Activated CD8-positive, alpha-beta memory T cell treated with anti-CD3 and anti-CD28 coated beads, Interleukin-2, amount 50 U/mL, for 1 hour (primary cell): ENCODE data around the gene HHAT.

Experiments used
- DNase-seq: peaks from one replicate; pipeline ENCODE4 v3.0.0-alpha.2; 2020; ENCODE audit errors: extremely low read depth

Gene HHAT

DNA sequence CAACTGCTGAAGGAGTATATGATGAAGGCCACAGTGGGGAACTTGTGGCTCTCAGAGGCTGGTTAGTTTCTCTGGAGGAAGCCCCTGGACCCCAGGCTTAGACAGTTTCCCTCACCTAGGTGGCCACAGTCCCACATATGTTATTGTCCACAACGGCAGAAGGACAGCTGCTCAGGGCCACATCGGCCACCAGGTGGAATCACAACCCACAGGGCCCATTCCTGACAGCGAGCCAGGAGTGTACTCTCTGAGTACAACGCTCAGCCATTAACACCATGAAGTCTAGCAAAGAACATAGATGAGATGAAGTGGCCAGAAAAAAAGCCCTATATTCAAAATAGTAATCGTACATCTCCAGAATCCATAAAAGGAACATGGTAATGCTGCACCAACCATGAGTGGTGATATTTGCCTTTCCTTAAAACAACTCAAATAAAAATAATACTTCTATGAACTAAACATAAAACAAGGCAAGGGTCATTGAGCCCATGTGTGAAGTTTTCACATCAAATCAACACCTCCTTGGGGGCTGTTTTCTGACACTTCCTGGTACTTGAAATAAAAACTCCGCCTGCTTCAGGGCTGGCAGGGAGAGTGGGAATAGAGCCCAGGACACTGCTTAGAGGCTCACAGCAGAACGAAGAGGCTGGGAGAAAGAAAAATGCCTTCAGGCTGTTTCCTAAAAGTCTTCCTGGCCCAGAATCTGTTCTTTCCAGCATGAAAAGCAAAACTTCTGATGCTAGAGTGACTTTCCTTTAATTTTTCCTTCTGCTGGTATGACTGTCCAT lies 383.3 kb downstream of the HHAT start:
- no peak for DNase-seq

DNA sequence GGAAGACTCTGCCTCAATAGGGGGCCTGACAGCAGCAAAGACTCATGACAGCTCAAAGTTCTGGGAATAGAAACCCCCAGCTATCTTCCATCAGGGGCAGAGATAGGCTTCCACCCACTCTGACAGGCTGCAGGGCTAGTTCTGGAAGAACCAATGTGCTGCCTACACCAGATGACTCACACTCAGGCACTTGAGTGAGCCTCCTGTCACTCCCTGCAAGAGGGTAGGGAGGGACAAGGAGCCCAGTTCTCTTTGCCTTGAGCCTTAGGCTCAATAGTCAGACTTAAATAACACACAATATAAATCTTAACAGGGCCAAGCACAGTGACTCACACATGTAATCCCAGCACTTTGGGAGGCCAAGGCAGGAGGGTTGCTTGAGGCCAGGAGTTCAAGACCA lies 386.4 kb downstream of the HHAT start:
- no peak for DNase-seq

DNA sequence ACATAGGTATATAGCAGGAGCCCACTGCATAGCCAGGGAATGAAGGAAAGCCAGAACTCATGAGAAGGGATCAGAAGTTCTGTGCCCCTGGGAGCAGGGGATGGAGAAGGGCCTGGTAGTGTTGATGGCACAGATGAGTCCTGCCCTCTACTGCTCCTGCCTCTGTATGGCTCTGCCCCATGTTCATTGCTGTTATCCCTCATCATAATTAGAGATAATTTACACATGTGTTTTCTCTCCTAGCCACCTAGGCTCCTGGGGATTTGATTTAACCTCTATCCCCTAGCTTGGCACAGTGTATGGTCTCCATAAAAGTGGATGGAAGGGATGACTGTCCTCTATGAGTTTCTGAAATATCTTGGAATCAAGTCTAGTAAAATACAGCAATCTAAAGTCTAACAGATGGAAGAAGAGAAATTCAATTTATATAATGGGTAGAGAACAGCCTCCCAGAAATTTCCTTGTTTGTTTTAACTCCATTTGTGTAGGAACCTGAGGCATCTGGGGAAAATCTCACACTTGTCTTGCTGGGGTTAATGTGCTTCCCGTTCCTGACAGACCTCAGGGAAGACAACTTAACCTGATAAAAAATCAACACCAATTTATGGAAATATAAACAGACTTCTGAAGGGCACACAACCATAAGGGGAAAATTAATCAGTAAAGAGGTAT lies 393.8 kb downstream of the HHAT start:
- DNase-seq: no peak

DNA sequence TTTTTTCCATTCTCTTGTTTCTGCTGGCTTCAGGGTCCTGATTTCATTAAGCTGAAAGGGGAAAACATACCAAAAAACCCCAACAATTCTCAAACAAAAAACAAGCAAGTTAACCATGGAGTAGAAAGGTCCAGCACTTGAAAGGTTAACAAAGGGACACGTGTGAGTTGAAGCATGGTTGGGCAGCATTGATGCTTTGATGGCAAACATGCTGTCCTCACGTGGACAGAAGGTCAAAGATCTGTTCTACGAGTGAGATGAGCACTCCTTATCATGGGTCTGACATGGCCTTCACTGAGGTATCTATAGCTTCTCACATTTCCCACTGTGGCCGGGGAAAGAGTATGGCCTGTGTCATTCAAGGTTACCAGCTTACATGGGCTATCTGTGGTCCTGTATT lies 394.9 kb downstream of the HHAT start:
- no peak for DNase-seq

DNA sequence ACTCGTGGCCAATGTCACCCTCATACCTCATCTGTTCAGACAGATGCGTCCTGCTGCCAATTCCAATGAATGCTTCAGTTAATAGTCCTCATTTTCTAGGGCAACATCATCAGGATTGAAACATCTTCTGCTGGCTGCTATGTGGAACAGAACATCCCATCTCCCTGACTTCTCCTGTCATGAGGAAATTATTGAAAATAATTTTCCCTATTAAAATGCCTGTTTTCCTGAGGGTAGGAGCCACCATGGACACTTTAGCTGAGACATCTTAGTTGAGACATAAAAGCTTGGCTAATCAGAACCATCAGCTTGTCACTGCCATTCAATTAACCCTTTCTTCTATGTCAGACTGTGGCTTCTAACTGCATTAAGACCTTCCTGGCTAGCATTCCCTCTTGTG lies 396.1 kb downstream of the HHAT start:
- no peak for DNase-seq
